LNCAP (cell line): ENCODE data around the gene NCKAP5.

Source experiments
- TF ChIP-seq, protein P1 (sequence below): fragments of 450-650 bp; IDR thresholded peaks from 2 replicates; pipeline ENCODE4 v1.5.1; 2017; ENCODE audit warnings: mild to moderate bottlenecking

Gene NCKAP5

DNA sequence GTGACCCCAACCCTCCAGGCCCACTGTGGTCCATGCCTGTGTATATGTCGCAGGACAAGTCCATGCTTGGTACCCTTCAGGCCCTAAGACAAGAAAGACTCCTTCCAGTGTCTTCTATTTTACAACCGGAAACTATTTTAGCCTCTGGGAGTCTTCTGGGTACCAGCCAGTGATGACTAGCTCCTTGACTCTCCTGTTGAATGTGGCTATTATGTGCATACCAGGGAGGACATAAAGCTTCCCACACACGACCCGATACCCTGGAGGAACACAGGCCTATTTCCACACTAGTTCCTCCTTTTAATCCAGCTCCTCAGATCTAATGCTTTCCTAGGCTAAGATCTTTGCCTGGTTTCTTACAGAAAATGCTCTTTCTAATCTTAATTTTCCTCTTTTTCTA is 178.1 kb downstream of the NCKAP5 start:
- TF ChIP-seq, protein P1, sequence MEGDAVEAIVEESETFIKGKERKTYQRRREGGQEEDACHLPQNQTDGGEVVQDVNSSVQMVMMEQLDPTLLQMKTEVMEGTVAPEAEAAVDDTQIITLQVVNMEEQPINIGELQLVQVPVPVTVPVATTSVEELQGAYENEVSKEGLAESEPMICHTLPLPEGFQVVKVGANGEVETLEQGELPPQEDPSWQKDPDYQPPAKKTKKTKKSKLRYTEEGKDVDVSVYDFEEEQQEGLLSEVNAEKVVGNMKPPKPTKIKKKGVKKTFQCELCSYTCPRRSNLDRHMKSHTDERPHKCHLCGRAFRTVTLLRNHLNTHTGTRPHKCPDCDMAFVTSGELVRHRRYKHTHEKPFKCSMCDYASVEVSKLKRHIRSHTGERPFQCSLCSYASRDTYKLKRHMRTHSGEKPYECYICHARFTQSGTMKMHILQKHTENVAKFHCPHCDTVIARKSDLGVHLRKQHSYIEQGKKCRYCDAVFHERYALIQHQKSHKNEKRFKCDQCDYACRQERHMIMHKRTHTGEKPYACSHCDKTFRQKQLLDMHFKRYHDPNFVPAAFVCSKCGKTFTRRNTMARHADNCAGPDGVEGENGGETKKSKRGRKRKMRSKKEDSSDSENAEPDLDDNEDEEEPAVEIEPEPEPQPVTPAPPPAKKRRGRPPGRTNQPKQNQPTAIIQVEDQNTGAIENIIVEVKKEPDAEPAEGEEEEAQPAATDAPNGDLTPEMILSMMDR: no peak

DNA sequence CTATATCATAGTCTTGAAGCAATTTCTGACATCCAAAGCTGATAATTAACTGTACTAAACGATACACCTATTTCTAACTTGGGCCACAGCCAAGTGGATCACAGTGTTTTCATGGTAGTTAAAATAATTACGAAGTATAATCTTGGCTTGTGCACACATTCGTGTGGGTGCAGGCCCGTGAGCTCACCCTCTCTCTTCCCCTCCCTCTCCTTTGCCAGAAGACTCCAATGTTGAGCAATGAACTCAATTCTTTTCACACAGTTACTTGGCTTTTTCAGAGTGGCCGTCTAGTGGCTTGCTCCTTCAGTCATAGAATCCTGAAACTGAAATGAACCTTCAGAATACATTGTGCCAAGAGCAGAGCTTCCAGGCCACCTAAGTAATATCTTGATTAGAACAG is 178.7 kb downstream of the NCKAP5 start:
- TF ChIP-seq, protein P1: no peak

DNA sequence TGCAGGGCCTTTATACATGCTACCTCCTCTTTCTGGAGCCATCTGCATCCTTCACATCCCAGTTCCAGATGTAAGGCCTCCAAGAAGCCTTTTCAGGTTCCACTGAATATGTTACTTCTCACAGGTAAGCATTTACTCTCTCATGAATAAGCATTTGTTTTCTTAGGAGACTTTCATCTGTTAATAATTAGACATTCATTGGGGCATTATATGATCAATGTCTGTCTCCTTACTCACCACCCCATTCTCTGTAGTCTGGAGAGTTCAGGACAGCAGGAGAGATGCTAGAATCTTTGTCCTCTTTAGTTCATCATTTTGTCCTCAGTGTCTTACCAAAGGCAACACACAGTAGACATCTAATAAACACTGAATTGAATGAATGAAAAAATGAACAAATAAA is 185.7 kb downstream of the NCKAP5 start:
- TF ChIP-seq, protein P1: no peak

DNA sequence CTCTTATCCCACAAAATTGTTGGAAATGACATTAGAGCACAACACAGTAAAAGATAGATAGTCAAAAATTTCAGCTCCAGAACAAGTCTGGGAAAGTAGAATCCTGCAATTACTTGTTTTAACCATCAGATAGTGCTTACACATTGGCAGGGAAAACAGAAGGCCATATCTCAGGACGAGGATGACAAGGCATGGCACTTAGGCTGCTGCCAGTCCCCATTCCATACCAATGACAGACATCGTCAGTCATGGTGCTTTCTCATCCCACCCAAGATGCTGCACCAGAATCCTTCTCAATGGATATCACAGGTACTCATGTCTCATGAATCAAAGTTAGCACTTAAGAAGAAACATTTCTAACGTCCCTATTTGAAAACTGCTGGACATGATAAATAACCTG is 187.3 kb downstream of the NCKAP5 start:
- TF ChIP-seq, protein P1: no peak

GRCh38 chr2:133378928-133379549 is 189.2 kb downstream of the NCKAP5 start:
- TF ChIP-seq, protein P1: no peak

DNA sequence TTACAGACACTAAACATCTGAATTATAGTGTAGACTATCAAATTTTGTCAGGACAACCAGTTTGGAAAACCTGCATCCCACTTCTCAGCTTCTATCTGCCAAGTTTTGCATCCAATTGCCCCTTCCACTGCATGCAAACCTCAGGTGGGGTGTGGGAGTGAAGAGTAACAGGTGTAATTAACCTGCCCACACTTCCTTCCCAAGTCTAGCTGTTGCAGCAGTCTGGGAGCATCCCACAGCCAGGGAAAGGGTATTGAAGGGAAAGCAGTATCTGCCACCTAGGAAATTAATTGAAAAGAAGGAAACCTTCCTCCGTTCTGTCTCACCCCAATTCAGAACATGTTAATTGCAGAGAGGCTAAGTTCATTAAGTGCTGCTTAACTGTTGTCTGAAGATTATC is 189.9 kb downstream of the NCKAP5 start:
- TF ChIP-seq, protein P1: no peak

GRCh38 chr2:133377599-133377998 is 190.7 kb downstream of the NCKAP5 start:
- TF ChIP-seq, protein P1: no peak

DNA sequence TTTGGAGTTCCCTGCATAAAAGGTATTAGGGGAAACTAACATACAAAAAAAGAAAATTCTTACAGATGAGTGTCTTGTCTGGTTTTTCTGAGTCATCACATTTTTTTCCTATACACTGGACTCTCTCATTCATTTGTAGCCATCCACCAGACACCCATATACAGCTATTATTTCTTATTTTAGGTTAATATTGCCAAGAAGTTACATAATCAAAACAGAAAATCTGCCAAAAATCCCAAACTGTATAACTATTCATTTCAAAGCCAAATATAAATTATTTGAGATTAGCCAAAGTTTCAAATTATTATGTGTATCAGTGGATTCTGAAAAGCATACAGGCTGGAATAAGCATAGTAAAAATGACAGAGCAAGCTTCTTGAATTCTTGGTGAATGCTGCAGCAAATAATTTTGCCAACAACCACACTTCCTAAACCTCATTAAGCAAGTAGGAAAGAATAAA is 191.2 kb downstream of the NCKAP5 start:
- TF ChIP-seq, protein P1: no peak
